GM19193 (cell line): ENCODE data around the gene CCND2.

Source experiments
- POLR2A ChIP-seq: IDR thresholded peaks from 4 replicates; pipeline ENCODE4 v1.6.1; 2011; ENCODE audit not compliant: insufficient read depth, insufficient read length; ENCODE audit errors: extremely low read depth

CCND2 gene

DNA sequence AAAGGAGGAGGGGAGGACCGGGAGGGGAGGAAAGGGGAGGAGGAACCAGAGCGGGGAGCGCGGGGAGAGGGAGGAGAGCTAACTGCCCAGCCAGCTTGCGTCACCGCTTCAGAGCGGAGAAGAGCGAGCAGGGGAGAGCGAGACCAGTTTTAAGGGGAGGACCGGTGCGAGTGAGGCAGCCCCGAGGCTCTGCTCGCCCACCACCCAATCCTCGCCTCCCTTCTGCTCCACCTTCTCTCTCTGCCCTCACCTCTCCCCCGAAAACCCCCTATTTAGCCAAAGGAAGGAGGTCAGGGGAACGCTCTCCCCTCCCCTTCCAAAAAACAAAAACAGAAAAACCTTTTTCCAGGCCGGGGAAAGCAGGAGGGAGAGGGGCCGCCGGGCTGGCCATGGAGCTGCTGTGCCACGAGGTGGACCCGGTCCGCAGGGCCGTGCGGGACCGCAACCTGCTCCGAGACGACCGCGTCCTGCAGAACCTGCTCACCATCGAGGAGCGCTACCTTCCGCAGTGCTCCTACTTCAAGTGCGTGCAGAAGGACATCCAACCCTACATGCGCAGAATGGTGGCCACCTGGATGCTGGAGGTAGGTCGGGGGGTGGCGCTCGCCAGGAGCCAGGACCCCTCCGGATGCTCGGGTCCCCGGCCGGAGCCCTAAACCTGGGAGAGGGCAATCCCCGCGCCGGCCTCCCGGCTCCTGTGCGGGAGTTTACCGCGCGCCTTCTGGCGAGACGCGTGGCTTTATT, at the start of gene CCND2:
CCND2 (plus strand) TSS at position 111 of the 744 bp plus-strand sequence; CDS start at position 390, 279 bp downstream.
- peak; percentile 98 for TF ChIP-seq POLR2A

DNA sequence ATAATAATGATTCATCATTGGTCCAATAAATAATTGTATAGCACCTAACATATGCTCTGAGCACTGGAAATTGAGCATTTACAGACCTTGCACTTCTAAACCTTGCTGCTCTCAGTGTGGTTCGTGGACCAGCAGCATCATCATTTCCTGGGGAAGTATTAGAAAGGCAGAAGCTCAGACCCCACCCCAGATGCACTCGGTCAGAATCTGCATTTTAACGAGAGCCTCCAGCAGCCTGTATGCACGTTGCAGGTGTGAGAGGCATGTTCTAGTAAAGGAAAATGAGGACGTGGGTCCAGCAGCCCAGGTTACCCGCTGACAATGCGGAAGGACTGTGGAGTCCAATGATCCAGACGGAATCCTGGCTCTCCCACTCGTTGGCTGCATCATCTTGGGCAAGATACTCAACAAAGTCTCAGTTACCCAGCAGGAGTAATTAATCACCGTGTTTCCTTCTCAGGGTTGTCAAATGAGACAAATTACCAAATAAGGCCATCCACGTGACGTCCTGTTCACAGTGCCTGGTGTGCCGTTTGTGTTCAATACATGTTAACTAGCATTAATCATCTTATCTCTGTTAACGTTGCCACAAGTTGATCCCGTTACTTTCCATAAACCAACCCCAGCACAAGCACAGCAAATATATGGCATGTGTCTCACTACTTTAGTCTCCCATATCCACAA, 49.2 kb upstream of the CCND2 start:
- no peak for TF ChIP-seq POLR2A

DNA sequence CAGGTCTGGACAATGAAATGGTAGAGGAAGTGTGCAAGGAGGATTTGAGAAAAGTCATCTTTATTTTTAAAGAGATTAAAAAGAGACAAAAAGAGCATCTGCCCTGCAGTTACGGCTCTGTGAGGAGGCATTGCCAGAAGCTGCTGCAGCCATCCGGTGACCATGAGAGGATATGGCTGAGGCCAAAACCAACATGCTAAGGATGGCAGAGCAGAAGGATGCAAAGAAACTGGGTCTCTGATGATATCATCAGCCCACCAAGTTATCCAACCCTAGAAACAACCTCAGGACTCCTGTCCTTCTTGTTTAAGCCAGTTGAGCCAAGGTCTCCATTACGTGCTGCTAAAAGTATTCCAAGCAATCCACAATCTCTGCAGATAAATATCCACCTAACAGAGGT, 48.0 kb upstream of the CCND2 start:
- TF ChIP-seq POLR2A, result no peak

DNA sequence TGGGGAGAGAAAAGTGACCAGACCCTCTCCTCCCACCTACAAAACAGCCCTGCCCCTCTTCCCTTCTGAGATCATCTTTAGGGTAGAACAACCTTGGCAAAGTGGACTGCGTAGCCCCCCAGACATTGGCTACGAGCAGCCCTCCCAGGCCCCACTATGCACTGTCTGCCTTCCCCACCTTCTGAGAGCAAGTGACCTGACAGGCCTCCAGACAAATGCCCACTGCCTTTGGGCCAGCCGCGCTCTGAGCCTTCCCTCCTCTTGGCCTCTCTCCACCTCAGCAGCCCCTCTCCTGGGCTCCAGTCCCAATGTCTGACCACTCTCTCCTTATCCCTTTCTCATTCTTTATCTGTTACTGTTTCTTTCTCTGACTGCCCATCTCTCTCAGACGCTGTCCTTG, 46.5 kb upstream of the CCND2 start:
- no peak for TF ChIP-seq POLR2A

DNA sequence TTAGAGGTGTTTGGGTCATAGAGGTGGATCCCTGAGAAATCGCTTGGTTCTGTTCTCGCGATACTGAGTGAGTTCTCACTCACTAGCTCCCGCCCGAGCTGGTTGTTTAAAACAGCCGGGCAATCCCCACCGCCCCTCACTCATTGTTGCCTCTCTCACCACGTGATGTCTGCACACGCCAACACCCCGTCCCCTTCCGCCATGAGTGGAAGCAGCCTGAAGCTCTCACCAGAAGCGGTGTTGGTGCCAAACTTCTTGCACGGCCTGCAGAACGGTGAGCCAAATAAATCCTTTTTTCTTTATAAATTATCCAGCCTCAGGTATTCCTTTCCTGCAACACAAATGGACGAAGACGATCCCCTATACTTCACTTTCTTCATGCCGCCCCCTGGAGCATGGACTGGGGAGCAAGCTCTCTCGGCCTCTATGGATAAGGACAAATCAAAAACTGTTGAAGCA, 45.4 kb upstream of the CCND2 start:
- no peak for TF ChIP-seq POLR2A

DNA sequence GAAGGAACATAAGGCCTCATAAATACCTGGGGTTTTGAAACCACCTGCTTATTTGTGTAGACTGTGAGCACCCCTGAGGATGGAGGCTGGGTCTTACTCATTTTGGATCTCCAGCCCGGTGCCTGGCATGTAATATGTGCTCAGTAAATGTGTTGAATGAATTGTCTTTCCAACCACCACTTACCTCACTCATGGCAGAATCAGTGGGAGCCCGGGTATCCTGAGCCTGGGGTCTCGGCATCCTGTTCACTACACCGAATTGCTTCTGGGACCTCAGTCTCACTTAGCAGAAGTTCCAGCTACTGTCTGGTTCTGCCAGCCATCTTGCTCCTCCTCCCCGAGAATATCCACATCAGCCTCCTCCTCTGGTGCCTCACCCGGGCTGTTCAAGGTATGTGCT, 43.0 kb upstream of the CCND2 start:
- TF ChIP-seq POLR2A, result no peak

DNA sequence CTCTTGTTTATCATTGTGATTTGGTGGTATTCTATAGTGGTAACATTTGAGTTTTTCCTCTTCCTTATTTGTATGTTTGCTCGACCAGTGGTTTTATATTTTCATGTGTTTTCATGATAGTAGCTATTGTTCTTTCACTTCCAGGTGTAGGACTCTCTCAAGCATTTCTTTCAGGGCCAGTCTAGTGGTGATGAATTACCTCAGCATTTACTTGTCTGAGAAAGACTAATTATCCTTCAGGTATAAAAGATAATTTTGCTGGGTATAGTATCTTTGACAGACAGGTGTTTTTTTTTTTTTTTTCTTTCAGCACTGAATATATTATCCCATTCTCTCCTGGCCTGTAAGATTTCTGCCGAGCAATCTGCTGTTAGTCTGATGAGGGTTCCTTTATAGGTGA, 35.0 kb upstream of the CCND2 start:
- TF ChIP-seq POLR2A, result no peak

DNA sequence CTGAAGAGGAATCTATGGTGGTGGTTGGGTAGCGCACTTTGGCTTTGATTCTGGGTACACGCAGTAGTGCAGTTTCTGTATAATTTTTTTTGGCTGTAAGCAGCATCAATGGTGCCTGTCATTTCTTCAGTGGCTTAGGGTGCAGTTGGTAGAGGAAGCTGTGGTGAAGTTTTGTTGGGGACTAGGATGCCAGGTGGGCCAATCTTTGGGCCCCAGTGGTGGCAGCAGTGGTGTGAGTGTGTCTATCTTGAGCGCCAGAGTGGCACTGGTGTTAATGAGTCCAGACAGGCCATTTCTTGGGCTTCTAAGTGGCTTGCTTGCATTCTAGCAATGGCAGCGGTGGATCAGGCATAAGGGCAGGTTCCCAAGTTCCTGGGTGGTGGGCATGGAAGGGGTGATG, 33.8 kb upstream of the CCND2 start:
- no peak for TF ChIP-seq POLR2A

DNA sequence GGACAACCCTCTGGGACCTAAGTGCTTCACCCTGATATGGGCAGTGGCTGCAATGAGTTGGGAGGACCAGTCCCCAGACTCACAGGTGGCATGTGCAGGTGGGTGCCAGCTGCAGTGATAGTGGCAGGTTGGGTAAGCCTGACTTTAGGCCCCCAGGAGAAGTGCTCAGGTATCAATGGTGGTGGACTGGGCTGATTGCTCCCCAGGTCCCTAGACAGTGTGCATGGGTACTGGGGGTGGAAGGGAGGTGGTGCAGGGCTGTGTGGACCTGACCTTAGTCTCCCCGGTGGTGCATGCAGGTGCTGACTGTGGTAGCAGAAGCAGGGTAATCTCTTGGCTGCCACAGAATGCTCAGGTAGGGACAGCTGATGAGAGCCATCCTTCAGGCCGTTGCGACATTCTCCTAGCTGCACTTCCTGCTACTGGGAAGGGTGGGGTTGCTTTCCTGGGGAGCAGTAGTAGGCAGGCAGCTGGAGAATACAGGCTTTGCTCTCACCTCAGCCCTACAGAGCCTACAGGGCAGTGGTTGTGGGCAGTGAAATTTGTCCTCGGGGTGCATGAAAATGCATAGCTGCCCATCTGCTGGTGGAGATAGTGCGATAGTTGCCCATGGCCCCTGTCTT, 33.3 kb upstream of the CCND2 start:
- no peak for TF ChIP-seq POLR2A

DNA sequence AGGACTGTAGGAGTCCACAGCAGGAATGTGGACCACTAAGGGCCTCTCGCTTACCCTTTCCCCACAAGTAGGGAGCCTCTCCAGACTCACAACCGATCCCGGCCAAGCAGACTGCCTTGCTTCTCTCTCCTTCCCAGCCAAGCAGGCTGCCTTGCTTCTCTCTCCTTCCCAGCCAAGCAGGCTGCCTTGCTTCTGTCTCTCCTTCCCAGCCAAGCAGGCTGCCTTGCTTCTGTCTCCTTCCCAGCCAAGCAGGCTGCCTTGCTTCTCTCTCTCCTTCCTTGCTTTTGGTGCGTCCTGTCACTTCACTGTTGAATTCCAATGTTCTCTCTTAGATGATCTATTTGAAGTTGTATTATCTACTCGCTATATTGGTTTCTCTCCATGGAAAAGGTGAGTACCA, 32.6 kb upstream of the CCND2 start:
- TF ChIP-seq POLR2A, result no peak

DNA sequence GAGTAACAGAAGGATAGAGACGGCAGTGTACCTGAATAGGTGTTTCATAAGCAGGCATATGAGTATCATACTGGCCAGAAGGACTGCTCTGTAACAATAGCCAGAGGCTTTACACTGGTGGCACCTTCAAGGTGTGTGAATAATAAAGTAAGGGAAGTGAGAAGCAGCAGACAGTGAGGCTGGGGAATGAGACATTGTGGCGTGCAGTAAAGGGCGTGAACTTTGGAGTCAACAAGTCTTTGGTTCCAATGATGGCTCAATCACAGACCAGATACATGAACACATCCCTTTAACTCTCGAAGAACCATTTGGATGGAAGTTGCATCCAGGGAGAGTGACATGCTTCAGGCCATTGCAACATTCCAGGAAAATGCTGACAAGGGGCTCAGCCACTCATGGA, 32.0 kb upstream of the CCND2 start:
- TF ChIP-seq POLR2A, result no peak

DNA sequence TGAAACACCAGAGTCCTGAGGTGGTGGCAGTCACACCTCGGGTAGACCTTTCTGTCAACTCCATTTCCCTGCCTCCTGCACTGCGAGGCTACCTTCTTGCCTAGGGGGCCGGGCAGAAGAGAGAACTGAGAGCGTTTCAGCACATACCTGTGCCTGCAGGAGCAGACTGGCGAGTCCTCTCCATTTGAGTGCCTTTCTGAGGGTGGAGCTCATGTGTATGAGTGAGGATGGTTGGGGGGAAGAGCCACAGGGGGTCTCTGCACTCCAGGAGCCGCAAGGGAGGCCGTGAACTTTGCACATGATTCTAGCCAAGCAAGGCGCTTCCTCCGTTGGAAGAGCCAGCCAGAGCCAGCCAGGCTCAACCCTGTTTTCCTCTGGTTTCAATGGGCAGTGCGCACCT, 31.0 kb upstream of the CCND2 start:
- no peak for TF ChIP-seq POLR2A

DNA sequence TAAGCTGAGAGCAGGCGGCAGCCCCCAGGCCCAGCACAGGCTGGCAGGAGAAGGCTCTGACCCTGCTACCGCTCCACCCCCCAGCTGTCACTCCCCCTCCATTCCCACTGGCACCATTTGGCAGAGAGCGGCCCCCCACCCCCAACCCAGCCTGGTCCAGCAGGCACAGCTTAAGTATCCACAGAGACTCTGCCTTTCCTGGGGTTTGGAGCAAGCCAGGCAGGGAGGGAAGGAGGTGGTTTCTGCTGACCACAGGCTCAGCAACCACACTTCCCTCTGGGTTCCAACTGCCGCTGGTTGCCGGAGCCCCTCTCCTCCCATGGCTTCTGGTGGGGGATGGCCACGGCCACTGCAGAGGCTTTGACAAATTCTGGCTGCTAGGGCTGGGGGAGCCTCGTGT, 30.5 kb upstream of the CCND2 start:
- TF ChIP-seq POLR2A, result no peak

DNA sequence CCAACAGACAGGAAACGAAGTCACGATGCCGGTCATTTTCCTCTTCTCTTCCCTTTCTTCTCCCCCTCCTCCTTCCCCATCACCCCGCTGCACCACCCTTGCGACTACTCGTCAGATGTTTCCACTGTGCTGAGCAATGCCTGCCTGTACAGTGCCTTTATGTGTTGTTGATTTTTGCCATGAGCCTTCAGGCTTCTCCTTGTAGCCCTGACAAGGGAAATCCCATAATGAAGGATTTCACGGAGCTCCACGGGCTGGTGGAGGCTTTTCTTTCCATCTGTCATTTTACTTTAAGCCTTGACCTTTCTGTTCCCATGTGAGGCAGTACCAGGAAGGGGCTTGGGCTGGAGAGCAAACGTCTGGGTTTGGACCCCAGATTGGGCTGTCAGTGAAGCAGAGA, 28.7 kb upstream of the CCND2 start:
- no peak for TF ChIP-seq POLR2A

DNA sequence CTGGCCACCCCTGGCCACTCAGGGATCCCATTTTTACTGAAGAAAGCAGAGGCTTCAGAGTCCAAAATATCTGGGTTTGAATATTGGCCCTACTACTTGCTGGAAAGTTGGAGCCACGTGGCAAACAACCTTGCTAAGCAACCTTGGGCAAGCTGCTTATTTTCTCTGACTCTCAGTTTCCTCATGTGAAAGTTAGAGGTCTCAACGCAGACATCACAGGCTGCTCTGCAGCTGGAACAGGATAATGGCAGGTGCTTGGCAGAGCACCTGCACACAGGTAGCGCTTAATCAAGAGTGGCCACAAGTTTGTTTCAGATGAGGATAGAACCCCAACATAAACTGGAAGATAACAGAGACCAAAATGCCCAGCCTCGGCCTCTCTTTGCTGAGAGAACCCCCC, 28.1 kb upstream of the CCND2 start:
- no peak for TF ChIP-seq POLR2A

DNA sequence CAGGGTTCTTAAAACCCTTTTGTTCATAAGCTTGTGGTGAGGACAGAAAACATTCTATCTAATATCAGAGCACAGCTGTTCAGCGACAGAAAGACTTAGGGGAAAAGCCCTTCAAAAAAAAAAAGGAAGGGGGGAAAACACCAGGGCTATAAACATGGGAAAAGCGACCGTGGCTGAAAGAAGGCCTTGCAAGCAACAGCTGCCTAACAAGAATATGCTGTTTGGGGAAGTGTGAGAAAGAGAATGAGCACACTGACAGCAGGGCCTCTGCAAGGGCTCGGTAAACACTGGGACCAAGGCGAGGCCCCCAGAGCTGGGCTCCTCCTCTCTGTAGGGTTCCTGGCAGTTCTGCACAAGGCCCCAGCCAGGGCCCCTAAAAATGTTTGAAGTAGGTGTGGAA, 27.4 kb upstream of the CCND2 start:
- no peak for TF ChIP-seq POLR2A
